Activated T-helper 2 cell treated with anti-CD3 and anti-CD28 coated beads, Interferon-gamma antibody, Interleukin-2, Interleukin-4, amounts not matched to agents 10 μg/mL and 5 μg/mL and 100 μg/mL, durations not matched to agents 14 hours and 24 hours and 36 hours (primary cell): ENCODE data around the gene FAAP100. TPM values are rescaled to one million over a fixed set of nuclear protein-coding genes. Genes with fewer than 3 reads are reported as not detected.

Experiments
- DNase-seq: peaks from one replicate; pipeline ENCODE4 v3.0.0; 2021; ENCODE audit warnings: low spot score
- H3K27ac Mint-ChIP-seq: one replicate; pipeline ENCODE4 v1.8.0; 2021; ENCODE audit warnings: mixed read lengths
- H3K27me3 Mint-ChIP-seq: one replicate; pipeline ENCODE4 v1.8.0; 2021; ENCODE audit warnings: low read depth, mixed read lengths
- H3K36me3 Mint-ChIP-seq: one replicate; pipeline ENCODE4 v1.8.0; 2021; ENCODE audit warnings: low read depth, mixed read lengths
- H3K4me1 Mint-ChIP-seq: one replicate; pipeline ENCODE4 v1.8.0; 2021; ENCODE audit warnings: low read depth, mixed read lengths
- H3K4me3 Mint-ChIP-seq: one replicate; pipeline ENCODE4 v1.8.0; 2021; ENCODE audit warnings: low read depth, mild to moderate bottlenecking, moderate library complexity, mixed read lengths
- H3K9me3 Mint-ChIP-seq: one replicate; pipeline ENCODE4 v1.8.0; 2021; ENCODE audit warnings: mixed read lengths
- intact Hi-C: fragments of 100-400 bp; cut with micrococcal nuclease; formaldehyde crosslinking; loops from one replicate; pipeline ENCODE4 v1.15.1; 2023
- total RNA-seq: library from RNA; stranded (reverse); gene quantifications from 2 replicates; pipeline ENCODE4 v1.2.3, GENCODE V29; 2022

FAAP100 gene
- total RNA-seq, 1 donor from 2014 or later = 64.4 TPM

DNA sequence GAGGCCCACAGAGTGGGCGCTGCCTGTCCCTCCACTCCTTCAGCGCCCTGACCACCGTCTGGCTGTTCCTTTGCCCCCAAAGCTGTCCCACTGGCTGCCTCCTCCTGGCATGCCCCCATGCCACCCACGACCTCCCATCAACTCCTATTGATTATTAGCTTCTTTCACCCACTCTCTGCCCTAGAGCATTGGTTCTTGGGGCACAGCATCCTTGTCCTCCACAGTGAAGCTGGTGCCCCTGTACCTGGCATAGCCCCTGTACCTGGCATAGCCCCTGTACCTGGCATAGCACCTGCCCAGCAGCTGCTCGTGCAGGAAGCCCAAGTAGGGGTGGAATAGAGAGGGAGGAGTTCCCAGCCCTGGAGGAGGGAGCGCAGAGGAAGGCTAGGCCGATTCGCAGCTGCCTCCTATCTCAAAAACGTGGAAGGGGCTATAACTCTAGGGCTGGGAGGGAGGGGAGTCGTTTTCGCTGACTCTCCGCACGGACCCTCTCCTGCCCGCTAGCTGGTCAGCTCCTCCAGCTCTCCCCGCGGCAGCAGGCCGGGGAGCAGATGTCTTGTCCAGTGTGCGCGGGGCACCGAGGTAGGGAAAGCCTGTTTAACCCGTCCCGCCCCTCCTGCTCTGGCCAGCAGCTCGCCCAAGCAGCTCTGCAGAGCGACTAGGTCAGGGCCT is 33.9 kb downstream of the FAAP100 start:
- intact Hi-C loops = loop anchor here (5.0 kb wide), 1 partner anchor 84 kb away; no protein-coding TSS in a partner anchor
- Mint-ChIP-seq H3K4me1 (peaks cover 16% of the 10 kb centered on the region), H3K27ac (no peak overlapping the region), H3K4me3 (peak overlapping the region; percentile 31), H3K27me3 (peaks cover 3% of the 10 kb centered on the region), H3K36me3 (peaks cover 7% of the 10 kb centered on the region), H3K9me3 (no peaks in the 10 kb centered on the region)
- DNase-seq = no peak

DNA sequence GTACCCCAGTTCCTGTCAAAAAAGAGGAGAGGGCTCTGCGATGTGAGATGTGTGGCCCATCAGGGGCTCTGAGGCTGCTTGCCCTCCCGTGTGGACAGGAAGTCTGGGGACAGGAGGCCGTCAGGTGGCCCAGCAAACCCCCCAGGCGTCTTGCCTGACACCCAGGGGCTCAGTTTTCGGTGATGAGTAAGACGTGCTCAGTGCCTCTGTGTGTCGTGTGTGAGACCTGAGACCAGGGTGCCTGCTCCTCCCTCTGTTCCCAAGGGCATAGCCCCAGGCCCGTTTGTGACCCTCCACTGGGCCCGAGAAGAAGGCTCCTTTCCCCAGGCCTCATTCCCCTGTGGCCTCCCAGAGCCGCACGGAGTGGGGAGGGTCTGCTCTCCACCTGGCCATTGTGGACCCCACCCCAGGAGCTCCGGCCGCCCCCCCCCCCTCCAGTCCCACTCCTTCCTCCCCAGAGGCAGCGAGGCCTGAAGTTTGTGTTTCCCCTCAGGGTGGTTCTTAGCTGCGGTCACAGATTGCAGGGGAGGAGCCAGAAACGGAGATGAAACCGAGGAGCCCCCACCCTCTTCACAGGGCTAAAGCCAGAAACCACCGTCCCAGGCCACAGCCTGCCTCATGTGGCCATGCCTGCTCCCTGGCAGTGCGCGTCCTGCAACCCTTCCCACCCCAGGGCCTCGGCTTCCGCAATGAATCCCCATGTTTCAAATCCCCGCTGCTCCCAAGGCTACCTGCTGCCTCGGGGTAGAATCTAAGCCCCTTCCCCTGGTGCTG is 34.6 kb downstream of the FAAP100 start:
- no peak for DNase-seq
- Mint-ChIP-seq H3K4me1 (peaks cover 16% of the 10 kb centered on the region), H3K9me3 (no peaks in the 10 kb centered on the region), H3K27ac (no peak overlapping the region), H3K27me3 (peaks cover 3% of the 10 kb centered on the region), H3K36me3 (peaks cover 7% of the 10 kb centered on the region), H3K4me3 (peak overlapping the region; percentile 31)
- intact Hi-C loops = loop anchor here (5.0 kb wide), 1 partner anchor 85 kb away; no protein-coding TSS in a partner anchor

DNA sequence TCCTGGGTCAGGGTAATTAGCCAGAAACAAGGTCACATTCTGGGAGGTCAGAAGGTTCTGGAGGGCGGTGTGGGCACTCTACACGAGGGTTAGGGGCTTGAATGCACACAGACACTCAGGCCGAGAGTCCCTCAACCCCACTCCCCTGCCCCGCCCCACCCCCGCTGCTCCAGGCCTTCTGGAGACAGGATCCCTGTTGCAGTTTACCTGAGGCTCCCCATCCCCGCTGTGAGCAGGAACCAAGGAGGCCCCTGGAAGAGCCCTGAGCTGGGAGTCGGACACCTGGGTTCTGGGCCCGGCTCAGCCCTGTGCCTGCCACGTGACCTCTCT is 35.2 kb downstream of the FAAP100 start:
- intact Hi-C loops = loop anchor here (5.0 kb wide), 1 partner anchor 85 kb away; no protein-coding TSS in a partner anchor
- Mint-ChIP-seq H3K27ac (no peak overlapping the region), H3K27me3 (no peaks in the 10 kb centered on the region), H3K9me3 (no peaks in the 10 kb centered on the region), H3K4me1 (peaks cover 13% of the 10 kb centered on the region), H3K36me3 (peaks cover 11% of the 10 kb centered on the region), H3K4me3 (no peak overlapping the region)
- no peak for DNase-seq

DNA sequence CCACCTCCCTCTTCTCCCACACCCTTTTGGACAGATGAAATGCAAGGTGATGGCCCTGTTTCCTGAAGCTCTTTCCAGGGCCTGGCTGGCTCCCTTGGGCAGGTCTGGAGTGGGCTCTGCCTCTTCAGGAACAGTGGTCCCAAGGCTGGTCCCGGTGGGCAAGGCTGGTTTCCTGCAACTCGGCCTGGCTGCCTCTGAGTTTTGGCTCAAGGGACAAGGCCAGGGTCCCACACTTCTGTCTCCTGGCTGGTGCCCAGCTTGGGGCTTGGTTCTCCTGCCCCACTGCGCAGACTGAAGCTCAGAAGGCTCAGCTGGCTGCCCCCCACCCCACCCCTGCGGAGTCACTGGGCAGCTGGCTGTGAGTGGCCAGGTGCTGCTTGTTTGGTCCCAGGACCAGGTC is 35.7 kb downstream of the FAAP100 start:
- Mint-ChIP-seq H3K4me3 (peak overlapping the region; percentile 65), H3K9me3 (no peaks in the 10 kb centered on the region), H3K36me3 (peaks cover 17% of the 10 kb centered on the region), H3K27ac (no peak overlapping the region), H3K27me3 (no peaks in the 10 kb centered on the region), H3K4me1 (peaks cover 10% of the 10 kb centered on the region)
- no peak for DNase-seq
- intact Hi-C loops = loop anchor here (5.0 kb wide), 1 partner anchor 86 kb away; no protein-coding TSS in a partner anchor

DNA sequence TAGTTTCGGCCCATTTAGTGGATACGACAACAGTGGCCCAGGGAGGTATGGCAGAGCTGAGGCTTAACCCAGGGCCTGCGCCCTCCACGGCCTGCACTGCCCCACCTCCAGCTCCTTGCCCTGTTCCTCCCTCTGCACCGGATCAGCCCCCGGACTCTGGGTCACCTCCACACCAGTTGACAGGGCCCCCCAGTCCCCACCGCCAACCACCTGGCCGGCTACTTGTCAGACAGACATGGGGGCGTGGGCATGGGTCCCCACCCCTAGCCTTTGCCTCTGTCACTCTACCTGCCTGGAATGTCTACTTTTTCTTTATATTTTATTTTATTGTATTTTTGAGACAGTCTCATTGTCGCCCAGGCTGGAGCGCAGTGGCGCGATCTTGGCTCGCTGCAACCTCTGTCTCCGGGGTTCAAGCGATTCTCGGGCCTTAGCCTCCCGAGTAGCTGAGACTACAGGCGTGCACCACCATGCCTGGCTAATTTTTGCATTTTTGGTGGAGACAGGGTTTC is 36.6 kb downstream of the FAAP100 start:
- Mint-ChIP-seq H3K27me3 (no peaks in the 10 kb centered on the region), H3K36me3 (peaks cover 25% of the 10 kb centered on the region), H3K27ac (peak overlapping the region; percentile 88), H3K4me3 (peak overlapping the region; percentile 91), H3K4me1 (peaks cover 10% of the 10 kb centered on the region), H3K9me3 (no peaks in the 10 kb centered on the region)
- intact Hi-C loops = loop anchor here (1.0 to 5.0 kb wide), 2 partner anchors 37 to 87 kb away; partner anchors contain the start of gene FAAP100
- DNase-seq = no peak

DNA sequence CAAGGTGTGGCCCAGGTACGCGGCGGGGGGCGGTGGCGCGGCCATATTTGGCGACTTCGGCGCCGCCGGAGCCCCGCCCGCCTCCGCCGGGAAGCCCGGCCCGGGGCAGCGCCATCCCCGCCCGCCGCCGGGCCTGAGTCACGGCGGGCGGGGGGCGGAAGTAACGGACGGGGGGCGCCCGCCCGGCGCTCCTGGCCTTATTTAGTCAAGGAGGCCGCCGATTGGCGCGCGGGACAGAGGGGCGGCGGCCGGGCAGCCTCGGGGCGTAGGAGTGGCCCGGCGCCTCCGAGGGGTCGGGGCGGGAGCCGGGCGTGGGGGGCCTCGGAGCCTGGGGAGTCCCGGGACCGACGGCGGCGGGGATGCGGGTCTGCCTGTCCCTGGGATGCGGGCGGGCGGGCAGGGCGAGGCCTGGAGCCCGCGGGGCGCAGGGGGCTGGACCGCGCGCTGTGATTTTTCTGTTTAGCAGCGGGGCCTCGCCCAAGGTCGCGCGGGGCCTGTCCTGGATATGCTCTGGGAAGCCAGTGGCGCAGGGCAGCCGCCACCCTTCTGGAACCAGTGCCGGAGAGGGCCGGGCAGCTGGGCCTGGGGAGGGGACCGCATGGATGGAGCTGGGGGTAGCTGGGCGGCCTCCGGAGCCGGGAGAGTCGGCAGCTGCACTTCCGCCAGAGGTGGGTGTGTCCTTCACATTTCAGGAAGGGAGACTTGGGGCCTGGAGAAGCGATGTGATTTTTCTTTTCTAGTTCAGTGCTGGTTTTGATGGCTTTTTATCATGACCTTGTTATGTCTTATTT is 37.2 kb downstream of the FAAP100 start:
- peak overlapping the region; percentile 88 for H3K27ac Mint-ChIP-seq
- H3K9me3 Mint-ChIP-seq = no peaks in the 10 kb centered on the region
- no peaks in the 10 kb centered on the region for H3K27me3 Mint-ChIP-seq
- peak; percentile 64 for DNase-seq
- peak overlapping the region; percentile 91 for H3K4me3 Mint-ChIP-seq
- H3K4me1 Mint-ChIP-seq = peaks cover 13% of the 10 kb centered on the region
- intact Hi-C loops = loop anchor here (1.0 to 5.0 kb wide), 3 partner anchors 37 to 118 kb away; partner anchors contain the start of genes BAHCC1 and FAAP100
- peaks cover 32% of the 10 kb centered on the region for H3K36me3 Mint-ChIP-seq

DNA sequence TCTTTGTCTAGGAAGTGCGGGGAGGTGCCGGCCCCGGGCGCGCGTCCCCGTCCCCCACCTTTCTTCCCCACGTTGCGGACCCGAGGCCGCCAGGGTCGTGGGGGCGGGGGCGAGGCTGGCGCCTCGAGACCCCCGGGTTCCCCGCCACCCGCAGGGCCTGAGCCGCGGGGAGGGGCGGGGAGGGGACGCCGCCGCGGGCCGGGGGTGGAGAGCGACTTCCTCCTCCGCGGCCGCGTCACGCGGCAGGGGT is 37.7 kb downstream of the FAAP100 start:
- H3K36me3 Mint-ChIP-seq = peaks cover 37% of the 10 kb centered on the region
- H3K9me3 Mint-ChIP-seq = no peaks in the 10 kb centered on the region
- H3K27me3 Mint-ChIP-seq = no peaks in the 10 kb centered on the region
- H3K4me3 Mint-ChIP-seq = peak overlapping the region; percentile 86
- DNase-seq = no peak
- H3K4me1 Mint-ChIP-seq = peaks cover 18% of the 10 kb centered on the region
- intact Hi-C loops = loop anchor here (5.0 kb wide), 1 partner anchor 117 kb away; the partner anchor contains the start of gene BAHCC1
- H3K27ac Mint-ChIP-seq = peak overlapping the region; percentile 17

DNA sequence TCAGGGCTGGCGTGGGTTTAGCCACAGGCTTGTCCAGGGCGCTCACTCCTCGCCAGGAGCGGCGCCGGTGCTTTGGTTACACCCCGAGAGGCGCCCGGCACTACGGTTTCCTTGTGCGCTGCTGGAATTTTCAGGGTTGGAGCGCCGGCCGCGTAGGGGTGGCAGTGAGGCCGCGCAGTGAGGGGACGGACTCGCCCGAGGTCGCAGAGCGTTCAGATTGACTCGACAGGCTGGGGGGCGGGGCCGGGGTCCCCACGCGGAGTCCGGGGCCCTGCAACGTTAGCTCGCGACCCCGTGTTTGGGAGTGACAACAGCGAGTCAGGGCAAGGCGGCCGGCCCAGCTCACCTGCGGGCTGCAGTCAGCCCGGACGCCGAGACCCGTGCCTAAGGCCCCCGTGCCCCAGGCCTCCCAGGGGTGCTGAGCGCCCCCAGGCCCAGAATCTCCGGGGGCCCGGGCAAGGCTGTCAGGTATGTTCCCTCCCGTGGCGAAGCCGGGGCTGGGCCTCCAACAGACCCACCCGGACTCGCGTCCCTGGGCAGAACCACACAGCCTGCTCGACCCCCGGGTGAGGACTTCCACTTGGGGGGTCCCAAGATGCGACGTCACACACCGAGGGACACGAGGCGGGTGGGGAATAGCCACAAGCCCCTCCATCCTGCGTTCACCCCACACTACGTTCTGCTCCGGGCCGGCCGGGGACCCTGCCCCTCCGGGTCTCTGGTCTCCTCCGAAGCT is 38.2 kb downstream of the FAAP100 start:
- H3K36me3 Mint-ChIP-seq = peaks cover 42% of the 10 kb centered on the region
- peak; percentile 42 for DNase-seq
- H3K27me3 Mint-ChIP-seq = no peaks in the 10 kb centered on the region
- peak overlapping the region; percentile 86 for H3K4me3 Mint-ChIP-seq
- H3K27ac Mint-ChIP-seq = peak overlapping the region; percentile 90
- intact Hi-C loops = loop anchor here (2.0 to 5.0 kb wide), 2 partner anchors 117 to 167 kb away; partner anchors contain the start of gene BAHCC1
- peaks cover 23% of the 10 kb centered on the region for H3K4me1 Mint-ChIP-seq
- H3K9me3 Mint-ChIP-seq = no peaks in the 10 kb centered on the region

DNA sequence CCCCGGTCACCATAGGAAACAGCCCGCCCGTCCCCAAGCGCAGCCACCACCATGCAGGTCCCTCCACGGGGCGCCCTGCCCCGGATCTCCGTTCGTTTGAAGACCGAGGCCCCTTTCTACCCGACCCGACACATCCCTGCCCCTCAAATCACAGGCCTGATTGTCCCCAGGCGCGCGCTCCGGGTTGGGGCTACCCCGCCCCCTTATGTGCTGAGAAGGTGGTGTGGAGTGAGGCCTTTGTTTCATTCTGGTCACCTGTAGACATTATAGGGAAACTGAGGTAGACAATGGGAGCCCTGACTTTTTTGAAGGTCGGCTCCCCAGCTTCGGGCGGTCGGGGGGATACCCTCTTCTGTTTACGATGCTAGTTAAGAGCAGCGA is 38.8 kb downstream of the FAAP100 start:
- Mint-ChIP-seq H3K9me3 (no peaks in the 10 kb centered on the region), H3K4me1 (peaks cover 25% of the 10 kb centered on the region), H3K27ac (peak overlapping the region; percentile 90), H3K36me3 (peaks cover 47% of the 10 kb centered on the region), H3K4me3 (peak overlapping the region; percentile 86), H3K27me3 (no peaks in the 10 kb centered on the region)
- intact Hi-C loops = loop anchor here (2.0 to 5.0 kb wide), 2 partner anchors 116 to 167 kb away; partner anchors contain the start of gene BAHCC1
- peak; percentile 65 for DNase-seq

DNA sequence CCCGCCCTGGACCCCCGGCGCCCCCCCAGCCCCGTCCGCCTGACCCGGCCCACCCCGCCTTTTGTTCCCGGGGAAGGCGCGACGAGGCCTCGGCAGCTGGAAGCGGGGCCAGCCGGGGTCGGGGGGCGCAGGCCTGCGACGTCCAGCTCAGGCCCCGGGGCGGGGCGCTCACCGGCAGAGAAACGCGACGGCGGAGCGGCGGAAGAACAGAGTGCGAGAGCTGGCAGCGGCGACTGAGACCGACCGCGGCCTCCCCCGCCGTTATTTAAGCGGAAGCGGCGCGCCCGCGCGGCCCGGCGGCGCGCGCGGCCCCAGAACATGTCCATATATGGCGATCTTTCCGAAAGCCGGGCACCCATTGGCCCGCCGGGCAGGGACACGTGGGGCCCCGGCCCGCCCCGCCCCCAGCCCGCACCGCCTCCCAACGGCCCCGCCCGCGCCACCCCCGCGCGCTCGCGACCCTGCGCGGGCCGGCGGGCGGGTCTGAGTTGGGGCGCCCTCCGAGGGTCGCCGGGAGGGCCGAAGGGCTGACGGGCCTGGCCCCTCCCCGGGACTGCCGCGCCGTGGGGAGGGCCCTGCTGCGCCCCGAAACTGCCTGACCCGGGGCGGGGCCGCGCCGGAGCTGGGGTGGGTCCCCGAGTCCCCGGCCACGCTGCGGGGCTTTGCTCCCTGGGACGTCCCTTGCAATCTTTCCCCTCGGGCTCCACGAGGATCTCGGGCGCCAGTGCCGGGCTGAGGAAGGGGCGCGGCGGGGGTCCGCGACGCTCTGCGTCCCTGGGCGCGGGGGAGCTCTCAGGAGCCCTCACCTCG is 39.4 kb downstream of the FAAP100 start, which contains the start of gene ACTG1:
TSS of gene ACTG1 (minus strand) at position 238 of the 810 bp plus-strand sequence. CDS start 445 bp downstream, outside the sequence.
- Mint-ChIP-seq H3K36me3 (peaks cover 50% of the 10 kb centered on the region), H3K4me3 (peak within 1 kb of the TSS; percentile 97), H3K27ac (peak within 1 kb of the TSS; percentile 90), H3K27me3 (no peaks in the 10 kb centered on the region), H3K4me1 (peaks cover 25% of the 10 kb centered on the region), H3K9me3 (no peaks in the 10 kb centered on the region)
- intact Hi-C loops = loop anchor here (2.0 to 5.0 kb wide), 2 partner anchors 115 to 166 kb away; partner anchors contain the start of gene BAHCC1
- DNase-seq = peak; percentile 90
